EL (cell line): ENCODE measurements around the gene EXOSC10.
A peak's percentile ranks its signal among the peaks of the same experiment; 100 is the strongest.
"Not testable (repeated sequence)": the region's sequence is repeated elsewhere in the genome, so short reads cannot be mapped to it uniquely, and the experiment has no call there.

ENCODE experiments used
- DNase-seq: peaks from one replicate; pipeline ENCODE4 v3.0.0-alpha.2; 2016

Gene EXOSC10

DNA sequence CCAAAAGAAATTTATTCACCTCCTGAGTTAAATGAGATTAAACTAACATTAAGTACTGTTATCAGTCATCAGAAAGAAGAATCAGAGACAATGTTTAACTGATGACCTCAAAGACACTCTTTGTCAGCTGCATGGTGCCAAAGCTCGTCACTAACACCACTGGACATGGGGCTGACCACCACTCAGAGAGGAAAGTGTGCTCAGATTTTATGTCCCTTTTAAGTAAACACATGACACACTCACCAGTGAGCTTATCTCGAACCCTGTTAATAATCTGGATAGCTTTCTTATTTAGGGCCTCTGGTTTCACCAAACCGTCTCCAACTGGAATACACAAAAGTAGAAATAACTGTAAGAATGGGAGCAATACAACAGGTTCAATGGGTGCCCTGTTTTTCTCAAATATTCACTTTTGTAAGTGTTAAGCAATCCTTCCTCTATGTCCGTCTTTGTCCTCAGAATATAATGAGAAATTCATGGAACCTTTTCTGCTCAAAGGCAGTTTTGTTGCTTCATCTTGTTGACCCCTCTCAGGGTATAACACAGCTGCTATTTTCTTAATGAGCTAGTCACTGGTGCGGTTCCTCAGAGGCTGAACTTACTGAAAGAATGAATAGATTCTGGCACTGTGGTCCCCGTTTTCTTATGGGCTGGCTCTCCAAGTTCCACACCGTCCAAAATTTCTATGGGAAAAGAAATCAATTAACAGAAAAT, 9.5 kb upstream of the EXOSC10 start:
- DNase-seq: no peak

DNA sequence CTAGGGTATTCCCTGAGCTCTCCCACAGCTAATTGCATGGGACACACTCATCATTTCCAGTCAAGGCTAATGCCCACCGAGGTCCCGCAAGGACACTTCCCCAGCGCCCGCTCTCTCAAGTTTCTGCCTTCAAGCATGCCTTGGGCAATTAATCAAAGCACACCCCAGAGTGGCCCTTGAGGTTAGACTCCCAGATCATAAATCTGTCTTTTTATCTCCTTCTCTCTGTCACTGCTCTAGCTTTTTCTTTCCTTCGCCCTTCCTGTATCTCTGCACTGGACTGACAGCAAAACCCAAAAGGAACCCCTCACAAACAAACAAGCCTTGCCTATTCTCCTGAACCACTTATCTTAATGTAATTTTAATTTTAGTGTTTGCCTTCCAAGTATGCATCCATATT, 7.9 kb upstream of the EXOSC10 start:
- DNase-seq: no peak

DNA sequence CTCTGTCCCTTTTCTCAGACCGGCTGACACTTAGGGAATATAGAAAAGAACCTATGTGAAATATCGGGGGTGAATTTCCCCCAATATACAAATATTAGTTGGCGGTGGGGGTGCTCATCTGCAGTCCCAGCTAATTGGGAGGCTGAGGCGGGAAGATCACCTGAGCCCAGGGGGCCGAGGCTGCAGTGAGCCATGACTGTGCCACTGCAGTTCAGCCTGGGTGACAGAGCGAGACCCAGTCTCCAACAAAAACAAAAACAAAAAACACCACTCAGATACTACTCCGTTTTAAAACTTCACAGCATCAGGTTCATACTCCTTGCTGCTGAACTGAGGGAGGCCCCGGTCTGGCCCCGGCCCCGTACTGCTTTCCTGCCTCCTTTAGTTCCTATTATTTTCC, 5.9 kb upstream of the EXOSC10 start:
- no peak for DNase-seq

DNA sequence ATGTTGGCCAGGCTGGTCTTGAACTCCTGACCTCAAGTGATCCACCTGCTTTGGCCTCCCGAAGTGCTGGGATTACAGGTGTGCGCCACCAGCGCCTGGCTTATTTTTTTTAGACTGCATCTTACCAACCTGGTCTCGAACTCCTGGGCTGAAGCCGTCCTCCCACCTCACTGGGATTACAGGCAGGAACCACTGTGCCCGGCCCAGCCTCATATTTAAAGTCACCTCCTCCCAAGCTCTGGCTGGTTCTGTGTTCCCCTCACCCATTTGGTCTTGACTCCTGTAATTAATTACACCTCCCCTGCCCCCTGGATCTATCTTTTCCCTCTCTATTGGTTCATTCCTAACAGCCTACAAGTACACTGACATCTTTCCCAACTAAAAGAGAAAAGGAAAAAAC, 1.7 kb upstream of the EXOSC10 start:
- DNase-seq: no peak

DNA sequence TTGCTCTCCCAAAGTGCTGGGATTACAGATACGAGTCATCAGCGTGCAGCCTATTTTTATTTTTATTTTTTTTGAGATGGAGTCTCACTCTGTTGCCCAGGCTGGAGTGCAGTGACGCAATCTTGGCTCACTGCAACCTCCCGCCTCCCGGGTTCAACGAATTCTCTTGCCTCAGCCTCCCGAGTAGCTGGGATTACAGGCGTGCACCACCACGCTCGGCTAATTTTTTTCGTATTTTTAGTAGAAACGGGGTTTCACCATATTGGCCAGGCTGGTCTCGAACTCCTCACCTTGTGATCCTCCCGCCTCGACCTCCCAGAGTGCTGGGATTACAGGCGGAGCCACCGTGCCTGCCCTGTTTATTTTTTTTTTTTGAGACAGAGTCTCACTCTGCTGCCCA, 1.1 kb upstream of the EXOSC10 start:
- not testable (repeated sequence) for DNase-seq

DNA sequence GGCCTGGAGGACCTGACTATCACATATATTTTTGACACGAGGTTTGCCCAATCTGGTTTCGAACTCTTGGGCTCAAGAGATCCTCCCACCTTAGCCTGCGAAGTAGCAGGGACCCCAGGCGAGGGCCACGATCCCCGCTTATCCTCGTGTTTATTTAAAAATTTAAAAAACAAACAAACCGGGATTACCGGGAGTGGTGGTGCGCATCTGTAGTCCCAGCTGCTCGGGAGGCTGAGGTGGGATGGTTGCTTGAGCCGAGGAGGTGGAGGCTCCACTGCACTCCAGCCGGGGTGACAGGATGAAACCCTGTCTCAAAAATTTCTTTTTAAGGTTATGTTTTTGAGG, 452 bp upstream of the EXOSC10 start:
- DNase-seq: no peak

DNA sequence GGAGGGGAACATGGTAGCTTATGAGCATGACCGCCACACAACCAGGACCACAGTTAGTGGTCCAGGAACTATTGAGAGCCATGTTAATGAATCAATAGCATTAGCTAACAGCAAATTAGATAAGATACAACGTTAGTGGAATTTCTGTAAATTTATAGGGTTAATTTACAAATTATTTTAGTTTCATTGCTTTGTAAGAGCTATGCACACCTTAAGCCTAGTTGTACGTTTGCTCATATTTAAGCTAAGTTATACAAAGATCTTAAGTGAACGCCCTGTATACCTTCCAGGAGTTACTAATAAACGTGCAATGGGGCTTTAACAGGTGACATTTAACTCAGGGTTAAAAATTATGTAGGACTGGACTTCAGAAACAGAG, 749 bp downstream of the EXOSC10 start:
- DNase-seq: no peak

DNA sequence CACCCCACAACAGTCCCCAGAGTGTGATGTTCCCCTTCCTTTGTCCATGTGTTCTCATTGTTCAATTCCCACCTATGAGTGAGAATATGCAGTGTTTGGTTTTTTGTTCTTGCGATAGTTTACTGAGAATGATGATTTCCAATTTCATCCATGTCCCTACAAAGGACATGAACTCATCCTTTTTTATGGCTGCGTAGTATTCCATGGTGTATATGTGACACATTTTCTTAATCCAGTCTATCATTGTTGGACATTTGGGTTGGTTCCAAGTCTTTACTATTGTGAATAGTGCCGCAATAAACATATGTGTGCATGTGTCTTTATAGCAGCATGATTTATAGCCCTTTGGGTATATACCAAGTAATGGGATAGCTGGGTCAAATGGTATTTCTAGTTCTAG, 15.9 kb downstream of the EXOSC10 start:
- not testable (repeated sequence) for DNase-seq

DNA sequence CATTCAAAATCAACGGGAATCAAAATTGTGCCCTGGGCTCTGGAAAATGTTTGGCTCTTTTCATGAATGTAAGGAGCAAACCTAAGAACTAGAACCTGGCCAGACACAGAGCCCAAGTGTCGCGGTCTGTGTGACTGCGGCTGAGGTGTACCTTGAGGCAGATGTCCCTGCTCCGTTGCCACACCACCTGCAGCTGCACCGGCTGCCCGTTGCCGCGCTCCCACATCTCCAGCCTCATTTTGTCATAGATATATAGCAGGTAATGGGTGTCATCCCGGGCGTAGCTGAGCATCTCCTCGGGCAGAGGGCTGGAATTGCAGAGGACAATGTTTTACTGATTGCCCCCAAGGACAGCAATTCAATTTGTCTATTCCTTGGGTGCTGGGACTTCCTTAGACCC, 18.7 kb downstream of the EXOSC10 start:
- DNase-seq: no peak

DNA sequence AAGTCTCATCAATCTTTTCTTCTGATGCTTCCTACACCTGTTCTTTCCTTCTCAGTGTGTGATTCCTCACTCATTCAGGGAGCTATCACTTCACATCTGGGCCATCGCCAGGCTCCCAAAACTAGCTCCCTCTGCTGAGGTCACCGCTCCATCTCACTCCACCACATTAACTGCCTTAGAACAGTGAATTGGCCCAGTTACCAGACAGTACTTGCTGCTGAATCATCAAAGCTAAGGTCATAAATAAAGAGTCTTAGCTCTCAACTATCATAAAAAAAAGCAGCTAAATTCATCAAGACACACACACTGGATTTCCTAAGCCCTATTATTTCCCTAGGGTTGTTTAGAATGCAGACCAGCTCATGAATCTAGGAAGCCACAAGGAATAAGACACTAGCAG, 21.0 kb downstream of the EXOSC10 start:
- DNase-seq: peak; percentile 47

DNA sequence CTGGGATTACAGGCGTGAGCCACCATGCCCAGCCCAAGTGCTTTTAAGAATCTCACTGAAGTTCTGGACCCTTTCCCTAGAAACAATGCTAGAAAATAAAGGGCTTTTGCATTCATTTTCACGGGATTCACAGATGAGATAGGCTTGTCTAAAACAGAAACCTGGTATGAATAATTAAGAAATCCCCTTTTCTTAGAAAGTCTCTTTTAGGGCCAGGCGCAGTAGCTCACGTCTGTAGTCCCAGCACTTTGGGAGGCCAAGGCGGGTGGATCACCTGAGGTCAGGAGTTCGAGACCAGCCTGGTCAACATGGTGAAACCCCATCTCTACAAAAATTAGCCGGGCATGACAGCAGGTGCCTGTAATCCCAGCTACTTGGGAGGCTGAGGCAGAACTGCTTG, 26.3 kb downstream of the EXOSC10 start:
- not testable (repeated sequence) for DNase-seq

DNA sequence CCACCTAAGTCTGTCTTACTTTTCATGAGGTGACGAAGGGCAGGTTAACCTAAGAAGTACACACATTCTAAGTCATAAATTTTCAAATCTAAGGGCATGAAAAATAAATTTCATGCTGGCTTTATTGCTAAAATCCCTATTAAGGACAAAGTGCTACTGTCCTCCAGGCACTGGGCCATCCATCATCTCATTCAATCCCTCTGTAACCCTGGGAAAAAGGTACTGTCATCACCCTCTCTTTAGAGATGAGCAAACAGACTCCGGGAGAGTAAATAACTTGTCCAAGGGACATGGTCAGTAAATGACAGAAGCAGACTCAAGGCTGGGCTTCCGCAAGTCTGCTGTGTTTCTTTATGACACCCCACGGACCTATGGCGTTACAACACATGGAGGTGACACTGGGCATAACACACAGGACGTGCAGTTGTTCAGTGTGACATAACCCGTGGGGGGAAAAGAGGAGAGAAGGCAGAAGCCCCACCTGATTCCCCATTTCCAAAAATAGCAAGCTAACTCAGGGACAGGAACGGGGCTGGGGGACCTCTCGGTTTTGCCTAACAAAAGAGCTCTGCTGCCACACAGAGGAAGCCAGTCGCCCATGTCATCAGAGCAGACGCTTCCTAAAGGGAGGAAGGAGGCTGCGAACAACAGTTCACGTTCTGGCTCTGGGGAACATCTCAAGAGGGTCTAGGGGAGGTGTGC, 27.3 kb downstream of the EXOSC10 start:
- DNase-seq: no peak

DNA sequence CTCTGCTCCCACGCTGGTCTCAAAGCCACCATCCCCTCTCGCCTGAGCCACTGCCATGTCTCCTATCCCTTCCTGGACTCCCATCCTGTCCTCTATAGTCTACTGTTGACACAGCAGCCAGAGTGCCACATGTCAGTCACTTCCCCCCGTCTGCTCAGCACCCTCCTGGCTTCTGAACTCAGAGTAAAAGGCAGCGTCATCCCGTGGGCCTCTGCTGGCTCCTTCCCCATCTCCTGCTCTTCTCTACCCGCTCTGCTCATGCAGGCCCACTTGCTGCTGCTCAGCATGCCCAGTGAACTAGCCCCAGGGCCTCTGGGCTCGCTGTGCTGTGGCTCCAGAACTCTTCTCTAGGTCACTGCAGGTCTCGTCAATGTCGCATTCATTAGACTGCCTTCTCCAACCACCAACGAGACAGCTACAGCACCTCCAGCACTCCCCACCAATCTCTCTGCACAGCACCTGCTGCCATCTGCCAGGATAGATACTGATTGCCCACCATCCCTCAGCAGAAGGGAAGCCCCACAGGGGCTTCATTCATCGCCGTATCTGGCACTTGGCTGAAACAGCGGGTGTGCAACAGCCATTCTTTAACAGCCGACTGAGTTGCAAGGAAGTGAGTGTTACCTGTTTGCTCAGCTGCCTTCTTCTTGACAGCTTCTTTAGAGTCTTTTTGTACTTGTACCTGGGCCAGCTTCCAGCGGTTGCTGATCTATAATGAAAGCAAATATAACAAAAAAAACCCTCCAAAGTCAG, 28.0 kb downstream of the EXOSC10 start:
- DNase-seq: no peak

DNA sequence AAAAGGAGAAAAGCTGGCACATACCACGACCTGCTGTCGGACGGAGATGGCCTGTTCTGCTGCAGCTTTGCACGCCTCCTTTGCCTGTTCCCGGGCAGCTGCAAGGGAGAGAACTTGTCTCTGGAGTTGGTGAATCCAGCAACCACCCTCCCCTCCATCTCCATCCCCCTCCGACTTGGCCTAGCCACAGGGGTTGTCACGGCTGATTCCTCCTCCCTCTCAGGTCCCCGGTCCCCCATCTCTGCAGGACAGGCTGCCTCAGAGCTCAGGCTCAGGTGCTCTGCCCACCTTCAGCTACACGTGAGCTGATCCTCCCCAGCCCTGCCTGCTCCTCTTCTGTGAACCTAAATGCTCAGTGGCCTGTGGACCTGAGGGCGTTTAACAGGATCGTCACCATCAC, 28.8 kb downstream of the EXOSC10 start:
- DNase-seq: no peak

DNA sequence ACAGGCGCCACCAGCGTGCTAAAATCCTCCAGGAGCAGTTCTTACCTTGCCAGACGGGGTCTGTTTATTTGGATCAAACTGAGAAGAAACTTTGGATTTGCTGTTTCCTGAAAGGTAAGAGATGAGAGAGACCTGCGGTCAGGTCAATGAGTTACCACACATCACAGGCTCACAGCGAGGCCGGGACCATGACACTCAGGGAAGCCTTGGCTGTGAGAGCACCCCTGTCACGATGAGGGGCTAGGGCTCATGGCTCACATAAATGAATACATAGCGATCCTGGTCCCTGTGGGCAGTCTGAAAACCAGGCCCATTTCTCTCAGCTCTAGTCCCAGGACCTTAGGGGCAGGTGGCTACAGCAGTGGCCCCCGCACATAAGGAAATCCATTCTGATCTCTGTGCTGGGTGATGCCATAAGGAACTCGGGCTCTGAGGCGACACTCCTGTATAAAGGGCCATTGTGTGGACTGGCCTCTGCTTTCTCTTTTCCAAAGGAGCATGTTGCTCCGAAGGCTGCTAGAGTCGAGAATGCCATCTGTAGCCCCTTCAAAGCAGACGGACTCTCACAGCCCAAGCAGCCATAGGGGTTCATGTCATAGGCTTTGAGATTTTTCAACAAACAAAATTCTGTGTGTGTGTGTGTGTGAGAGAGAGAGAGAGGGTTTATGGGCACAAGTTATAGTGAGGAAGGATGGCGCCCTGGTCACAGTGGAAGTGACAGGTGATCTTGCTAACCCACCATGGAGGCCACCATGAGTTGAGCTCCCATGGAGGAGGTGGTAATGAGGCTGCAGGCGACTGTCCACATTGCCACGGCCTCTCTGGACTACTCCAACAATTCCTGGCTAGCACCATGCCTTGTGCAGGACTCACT, 30.8 kb downstream of the EXOSC10 start:
- no peak for DNase-seq

DNA sequence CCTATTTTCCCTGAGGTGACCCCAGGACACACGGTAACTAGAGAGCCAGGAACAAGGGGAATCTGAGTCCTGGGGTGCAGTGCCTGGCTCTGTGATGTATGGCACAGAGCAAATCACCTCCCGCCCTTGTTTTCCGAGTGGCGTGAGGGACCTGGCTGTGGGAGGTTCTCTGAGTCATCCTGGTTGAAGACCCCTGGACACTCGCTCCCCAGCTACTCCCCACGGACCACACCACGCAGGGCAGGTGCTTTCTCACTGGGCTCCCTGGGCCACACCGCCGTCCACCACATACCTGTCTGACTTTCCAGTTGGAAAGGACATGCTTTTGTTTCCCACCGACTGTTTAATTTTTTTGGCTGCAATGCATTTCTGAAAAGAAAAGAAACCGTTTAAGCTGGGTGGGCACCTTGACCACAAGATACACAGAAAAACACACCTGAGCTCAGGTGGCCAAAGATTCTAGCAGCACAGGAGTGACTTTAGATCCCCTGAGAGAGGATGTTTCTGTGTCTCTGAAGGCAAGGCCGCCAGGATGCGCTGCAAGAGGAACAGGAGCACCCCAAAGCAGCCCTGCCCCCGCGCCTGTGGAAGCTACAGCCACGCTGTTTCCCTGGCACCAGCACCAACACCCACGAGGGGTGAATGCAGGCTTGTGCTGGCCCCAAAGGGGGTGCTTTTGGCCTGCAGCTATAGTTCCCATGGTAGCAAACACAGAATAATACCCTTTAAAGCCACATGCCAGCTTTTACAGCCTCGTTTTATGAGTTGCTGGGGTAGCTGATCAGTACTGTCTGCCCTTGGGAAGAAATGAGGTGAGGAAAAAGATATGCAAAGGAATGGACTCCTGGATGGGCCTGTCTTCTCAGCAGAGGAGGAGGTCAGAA, 31.7 kb downstream of the EXOSC10 start:
- no peak for DNase-seq

DNA sequence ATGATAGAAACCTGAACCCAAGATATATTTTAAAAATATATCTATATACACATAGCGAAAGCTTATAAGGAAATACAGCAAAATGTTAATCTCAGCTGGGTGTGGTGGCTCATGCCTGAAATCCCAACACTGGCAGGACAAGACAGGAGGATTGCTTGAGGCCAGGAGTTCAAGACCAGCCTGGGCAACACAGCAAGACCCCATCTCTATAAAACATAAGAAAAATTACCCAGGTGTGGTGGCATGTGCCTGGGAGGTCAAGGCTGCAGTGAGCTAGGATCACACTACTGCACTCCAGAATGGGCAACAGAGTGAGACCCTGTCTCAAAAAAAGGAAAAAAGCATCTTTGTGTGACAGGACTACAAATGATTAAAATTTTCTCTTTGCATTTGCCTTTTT, 33.9 kb downstream of the EXOSC10 start:
- no peak for DNase-seq

DNA sequence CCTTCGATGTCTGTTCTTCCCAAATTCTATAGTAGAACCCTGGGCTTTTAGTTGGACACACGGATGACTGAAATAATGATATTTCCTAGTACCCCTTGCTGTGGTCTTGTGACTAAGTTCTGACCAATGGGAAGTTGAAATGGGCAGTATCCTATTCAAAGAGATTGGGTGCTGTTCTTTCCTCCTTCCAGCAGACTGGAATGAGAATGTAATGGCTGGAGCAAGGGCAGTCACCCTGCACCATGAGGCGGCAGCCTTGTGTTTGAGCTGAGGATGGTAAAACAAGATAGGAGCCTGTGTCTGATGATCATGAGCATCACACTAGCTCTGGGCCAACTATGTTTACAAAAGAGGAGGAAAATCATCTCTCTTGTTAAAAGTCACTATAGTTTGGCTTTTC, 34.7 kb downstream of the EXOSC10 start:
- no peak for DNase-seq

DNA sequence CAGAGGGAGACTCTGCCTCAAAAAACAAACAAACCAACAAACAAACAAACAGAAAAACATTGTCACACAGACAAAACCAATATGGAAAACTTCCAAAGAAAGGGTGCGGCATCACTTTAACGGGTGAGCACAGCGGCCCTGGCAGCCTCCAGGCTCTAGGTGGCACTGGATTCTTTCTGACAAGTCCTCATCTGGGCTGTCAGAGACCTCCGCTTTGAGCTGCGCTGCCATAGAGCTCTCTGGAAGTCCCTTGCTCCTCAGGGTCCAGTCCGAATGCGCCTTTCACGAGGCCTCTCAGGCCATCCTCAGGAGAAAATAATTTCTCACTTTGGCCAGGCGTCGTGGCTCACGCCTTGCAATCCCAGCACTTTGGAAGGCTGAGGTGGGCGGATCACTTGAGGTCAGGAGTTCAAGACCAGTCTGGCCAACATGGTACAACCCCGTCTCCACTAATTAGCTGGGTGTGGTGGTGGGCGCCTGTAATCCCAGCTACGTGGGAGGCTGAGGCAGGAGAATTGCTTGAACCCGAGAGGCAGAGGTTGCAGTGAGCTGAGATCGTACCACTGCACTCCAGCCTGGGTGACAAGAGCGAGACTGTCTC, 35.6 kb downstream of the EXOSC10 start:
- not testable (repeated sequence) for DNase-seq

DNA sequence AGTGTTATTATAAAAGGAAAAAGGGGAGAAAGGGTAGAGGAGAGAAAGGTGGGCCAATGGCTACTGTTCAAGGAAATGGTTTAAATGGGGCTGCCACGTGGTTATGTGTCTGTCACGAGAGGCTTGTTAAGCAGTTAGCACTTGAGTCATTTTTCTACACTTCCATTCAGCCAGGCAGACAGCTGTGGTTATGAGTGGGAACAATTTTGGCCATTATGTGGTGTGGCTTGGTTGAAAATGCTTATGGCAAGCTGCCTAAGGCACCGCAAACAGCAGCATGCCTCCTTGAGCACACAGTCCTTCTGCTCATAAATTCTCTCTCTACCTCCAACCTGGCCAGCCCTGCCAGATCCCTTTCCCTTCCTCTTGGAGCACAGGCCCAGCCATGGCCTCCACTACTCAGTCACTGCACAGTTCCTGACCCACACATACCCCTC, 36.7 kb downstream of the EXOSC10 start:
- peak; percentile 27 for DNase-seq

DNA sequence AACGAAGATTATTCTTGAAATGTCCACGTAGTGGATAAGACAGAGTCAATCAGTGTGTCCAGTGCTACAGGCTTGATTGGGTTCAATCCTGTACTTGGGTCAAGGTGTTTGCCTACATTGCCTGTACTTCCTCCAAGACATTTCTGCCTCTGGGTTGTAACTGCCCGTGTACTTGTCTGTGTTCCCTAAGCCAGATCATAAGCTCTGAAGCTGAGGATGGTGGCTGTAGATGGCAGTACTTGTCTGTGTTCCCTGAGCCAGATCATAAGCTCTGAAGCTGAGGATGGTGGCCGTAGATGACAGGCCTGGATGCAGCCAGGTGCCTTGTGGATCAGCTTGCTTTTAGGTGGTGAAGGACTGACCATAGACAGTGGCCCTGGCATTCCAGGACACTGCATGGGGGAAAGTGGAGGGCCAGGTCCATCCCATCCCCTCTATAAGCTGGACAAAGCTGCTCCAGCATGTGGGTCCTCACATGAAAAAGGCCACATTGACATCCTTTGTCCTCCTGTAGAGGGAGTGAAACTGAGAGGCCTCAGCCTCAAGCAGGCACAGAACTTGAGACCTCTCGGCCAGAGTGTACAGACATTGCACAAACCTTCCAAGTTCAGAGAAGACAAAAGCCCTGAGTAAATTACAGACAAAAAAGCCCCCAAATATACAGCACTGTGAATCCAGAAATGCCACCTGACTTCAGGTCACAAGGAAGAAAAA, 37.9 kb downstream of the EXOSC10 start:
- DNase-seq: no peak
